ENCODE data around the gene SLC6A11.

Gene SLC6A11

GRCh38 chr3:10981031-10981430, 165.0 kb downstream of the SLC6A11 start:
- DNase-seq (ENCODE audit: low spot score) = no peak

- DNase-seq (ENCODE audit: low spot score) = no peak
Measured at GRCh38 chr3:10981961-10982360, 165.9 kb downstream of the SLC6A11 start.

- DNase-seq (ENCODE audit: low spot score) = no peak
Measured at GRCh38 chr3:10982782-10983181, 166.8 kb downstream of the SLC6A11 start.

GRCh38 chr3:10983219-10983916, 167.3 kb downstream of the SLC6A11 start:
- DNase-seq (ENCODE audit: low spot score) = peak; percentile 60

GRCh38 chr3:10984371-10984896, 168.4 kb downstream of the SLC6A11 start:
- no peak for DNase-seq (ENCODE audit: low spot score)

- no peak for DNase-seq (ENCODE audit: low spot score)
Measured at GRCh38 chr3:10985181-10985580, 169.2 kb downstream of the SLC6A11 start.

- no peak for DNase-seq (ENCODE audit: low spot score)
Measured at GRCh38 chr3:10986592-10986991, 170.6 kb downstream of the SLC6A11 start.

GRCh38 chr3:10988001-10988665, 172.1 kb downstream of the SLC6A11 start:
- DNase-seq (ENCODE audit: low spot score) = no peak

- DNase-seq (ENCODE audit: low spot score) = no peak
Measured at GRCh38 chr3:10988991-10989484, 173.0 kb downstream of the SLC6A11 start.
